K562 (cell line): Measurements from ENCODE around the gene MAP3K7. TPM values are rescaled to one million over a fixed set of nuclear protein-coding genes. Genes with fewer than 3 reads are reported as not detected.

Source experiments
- BRCA1 ChIP-seq, 2 experiments: fragments of 450-650 bp in 1 of 2; sonication (generic) in 1 of 2; formaldehyde crosslinking in 1 of 2; IDR thresholded peaks; 2 replicates each; pipeline versions ENCODE4 v1.5.0 to v1.6.1; 2017 to 2020; ENCODE audit warnings: mild to moderate bottlenecking in 1 of 2, missing genetic modification reagents in 1 of 2
- HDAC1 ChIP-seq, 2 experiments: fragments of 450-650 bp; IDR thresholded peaks; 2 replicates each; pipeline ENCODE4 v1.6.1; 2016 to 2017; ENCODE audit warnings: inconsistent platforms in 1 of 2, mild to moderate bottlenecking in 1 of 2, moderate library complexity in 1 of 2
- MXD1 ChIP-seq: fragments of 250-450 bp; sonication (Bioruptor Pico); IDR thresholded peaks from 2 replicates; pipeline ENCODE4 v1.8.0; 2021; ENCODE audit warnings: borderline replicate concordance, mild to moderate bottlenecking, moderate library complexity; ENCODE audit not compliant: poor library complexity, severe bottlenecking
- NRF1 ChIP-seq, 2 experiments: fragments of 450-650 bp; IDR thresholded peaks in 1 of 2; conservative IDR thresholded peaks in 1 of 2; 2 replicates each; pipeline ENCODE4 v1.6.1; 2014; ENCODE audit warnings: mild to moderate bottlenecking in 2 of 2
- PHTF2 ChIP-seq: fragments of 250-450 bp; sonication (Bioruptor Pico); IDR thresholded peaks from 2 replicates; pipeline ENCODE4 v1.5.0; 2021; ENCODE audit warnings: mild to moderate bottlenecking
- PRPF4 ChIP-seq: fragments of 200-400 bp; formaldehyde crosslinking; IDR thresholded peaks from one replicate; pipeline ENCODE4 v1.6.1; 2017; ENCODE audit warnings: low read length, low read depth, mild to moderate bottlenecking; ENCODE audit not compliant: insufficient read depth, poor library complexity, severe bottlenecking
- RHOXF2B ChIP-seq: fragments of 250-450 bp; sonication (Bioruptor Pico); conservative IDR thresholded peaks from 2 replicates; pipeline ENCODE4 v1.5.1; 2021
- SRSF1 ChIP-seq: fragments of 200-400 bp; formaldehyde crosslinking; IDR thresholded peaks from 2 replicates; pipeline ENCODE4 v1.6.1; 2017; ENCODE audit warnings: mild to moderate bottlenecking, low read depth, low read length, moderate library complexity
- TFE3 ChIP-seq: fragments of 450-650 bp; formaldehyde crosslinking; IDR thresholded peaks from 2 replicates; pipeline ENCODE4 v1.4.0; 2020; ENCODE audit warnings: mild to moderate bottlenecking, mixed read lengths
- TSHZ1 ChIP-seq: fragments of 250-450 bp; sonication (Bioruptor Pico); IDR thresholded peaks from 2 replicates; pipeline ENCODE4 v1.4.0; 2020; ENCODE audit warnings: mild to moderate bottlenecking, moderate library complexity
- ZNF143 ChIP-seq: sonication (generic); formaldehyde crosslinking; IDR thresholded peaks from 2 replicates; pipeline ENCODE4 v1.9.0; 2022; ENCODE audit warnings: mild to moderate bottlenecking, missing genetic modification reagents
- ZNF511 ChIP-seq: sonication (generic); formaldehyde crosslinking; IDR thresholded peaks from 2 replicates; pipeline ENCODE4 v1.8.0; 2022; ENCODE audit warnings: mild to moderate bottlenecking, missing genetic modification reagents
- polyA plus RNA-seq, 8 experiments: library from polyadenylated mRNA; depleted of rRNA in 4 of 8; stranded (reverse) in 5 of 8; unstranded in 3 of 8; fragments of >200 nt; fragmentation: Nextera tagmentation in 2 of 8; fragmentation: Illumina TruSeq in 1 of 8; extraction: Ambion mirVana in 2 of 8; extraction: Trizol in 1 of 8; gene quantifications; 2 replicates each; pipeline versions ENCODE4 v1.2.1 to v1.2.3, GENCODE V29; 2011 to 2014; ENCODE audit warnings: inconsistent platforms in 1 of 8, missing spikeins in 1 of 8
- total RNA-seq, 7 experiments: library from RNA; depleted of rRNA in 6 of 7; stranded (reverse); fragments of >200 nt in 6 of 7; fragmentation: Illumina TruSeq in 2 of 7; extraction: Trizol in 2 of 7; gene quantifications; 2 replicates each; pipeline versions ENCODE4 v1.2.1 to v1.2.3, GENCODE V29; 2011 to 2021; ENCODE audit warnings: low replicate concordance in 1 of 7
- TF ChIP-seq, protein P1 (sequence below): fragments of 250-450 bp; sonication (Bioruptor Pico); IDR thresholded peaks from 2 replicates; pipeline ENCODE4 v1.8.0; 2021; ENCODE audit warnings: moderate library complexity, mild to moderate bottlenecking, inconsistent platforms
- TF ChIP-seq, protein P2 (sequence below): fragments of 450-650 bp; IDR thresholded peaks from 2 replicates; pipeline ENCODE4 v1.6.1; 2016; ENCODE audit warnings: missing biosample characterization, missing genetic modification characterization

Gene MAP3K7
- total and polyA plus RNA-seq, 9 of the 15 experiments (the other 6 are each of a cell fraction or from before 2014, with no cell fraction given), result 13.4 to 60.9 (median 34.8) TPM

- 0 out of 2 replicates have a peak, but pooled peaks have one; percentile 35 for TF ChIP-seq ZNF511
- no peak for TF ChIP-seq ZNF143 (CRISPR knock-in tag)
- TF ChIP-seq, protein P1, sequence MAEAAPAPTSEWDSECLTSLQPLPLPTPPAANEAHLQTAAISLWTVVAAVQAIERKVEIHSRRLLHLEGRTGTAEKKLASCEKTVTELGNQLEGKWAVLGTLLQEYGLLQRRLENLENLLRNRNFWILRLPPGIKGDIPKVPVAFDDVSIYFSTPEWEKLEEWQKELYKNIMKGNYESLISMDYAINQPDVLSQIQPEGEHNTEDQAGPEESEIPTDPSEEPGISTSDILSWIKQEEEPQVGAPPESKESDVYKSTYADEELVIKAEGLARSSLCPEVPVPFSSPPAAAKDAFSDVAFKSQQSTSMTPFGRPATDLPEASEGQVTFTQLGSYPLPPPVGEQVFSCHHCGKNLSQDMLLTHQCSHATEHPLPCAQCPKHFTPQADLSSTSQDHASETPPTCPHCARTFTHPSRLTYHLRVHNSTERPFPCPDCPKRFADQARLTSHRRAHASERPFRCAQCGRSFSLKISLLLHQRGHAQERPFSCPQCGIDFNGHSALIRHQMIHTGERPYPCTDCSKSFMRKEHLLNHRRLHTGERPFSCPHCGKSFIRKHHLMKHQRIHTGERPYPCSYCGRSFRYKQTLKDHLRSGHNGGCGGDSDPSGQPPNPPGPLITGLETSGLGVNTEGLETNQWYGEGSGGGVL, result no peak
- peak in 1 of 2 experiments; percentile 34; a peak in 1 of 4 replicates for TF ChIP-seq NRF1 (conservative IDR thresholded peaks at IDR 0.05 in 1 of 2, IDR thresholded peaks at IDR 0.05 in 1 of 2)
- TF ChIP-seq RHOXF2B (CRISPR knock-in tag), result no peak
- TF ChIP-seq, protein P2, sequence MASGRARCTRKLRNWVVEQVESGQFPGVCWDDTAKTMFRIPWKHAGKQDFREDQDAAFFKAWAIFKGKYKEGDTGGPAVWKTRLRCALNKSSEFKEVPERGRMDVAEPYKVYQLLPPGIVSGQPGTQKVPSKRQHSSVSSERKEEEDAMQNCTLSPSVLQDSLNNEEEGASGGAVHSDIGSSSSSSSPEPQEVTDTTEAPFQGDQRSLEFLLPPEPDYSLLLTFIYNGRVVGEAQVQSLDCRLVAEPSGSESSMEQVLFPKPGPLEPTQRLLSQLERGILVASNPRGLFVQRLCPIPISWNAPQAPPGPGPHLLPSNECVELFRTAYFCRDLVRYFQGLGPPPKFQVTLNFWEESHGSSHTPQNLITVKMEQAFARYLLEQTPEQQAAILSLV (tag), result no peak
- no peak for TF ChIP-seq TSHZ1 (CRISPR knock-in tag)
- TF ChIP-seq PRPF4, result no peak
- TF ChIP-seq TFE3 (CRISPR knock-in tag), result no peak
- TF ChIP-seq PHTF2 (CRISPR knock-in tag), result no peak
- no peak for TF ChIP-seq SRSF1
- TF ChIP-seq MXD1 (CRISPR knock-in tag), result no peak
- peak in 1 of 2 experiments; percentile 91; a peak in 2 of 4 replicates for TF ChIP-seq HDAC1 (IDR thresholded peaks at IDR 0.05)
- TF ChIP-seq BRCA1 (IDR thresholded peaks at IDR 0.05), result no peak
- no peak for TF ChIP-seq BRCA1 (CRISPR knock-in tag; IDR thresholded peaks at IDR 0.05)
Observed at GRCh38 chr6:90586836-90587638, at the start of gene MAP3K7 (continued).
